BLaER1 treated with 17β-estradiol and CSF1 and Interleukin-3, amounts not matched to agents 10 nM and 100 nM (cell line): Measurements from ENCODE around the gene CD151.
A peak's percentile ranks its signal among the peaks of the same experiment; 100 is the strongest.

Experiments
- H3K27ac ChIP-seq, 11 experiments: shearing (Covaris generic); formaldehyde crosslinking; 2 replicates each; pipeline ENCODE4 v1.8.1; 2022
- H3K27me3 ChIP-seq, 11 experiments: shearing (Covaris generic); formaldehyde crosslinking; 2 replicates each; pipeline ENCODE4 v1.8.1; 2022
- H3K36me3 ChIP-seq, 11 experiments: shearing (Covaris generic); formaldehyde crosslinking; 2 replicates each; pipeline ENCODE4 v1.8.1; 2022
- H3K4me1 ChIP-seq, 10 experiments: shearing (Covaris generic); formaldehyde crosslinking; 2 replicates each; pipeline ENCODE4 v1.8.1; 2022
- H3K4me2 ChIP-seq, 11 experiments: shearing (Covaris generic); formaldehyde crosslinking; 2 replicates each; pipeline ENCODE4 v1.8.1; 2022
- H3K4me3 ChIP-seq, 10 experiments: shearing (Covaris generic); formaldehyde crosslinking; 2 replicates each; pipeline ENCODE4 v1.8.1; 2022
- H3K9ac ChIP-seq, 11 experiments: shearing (Covaris generic); formaldehyde crosslinking; 2 replicates each; pipeline ENCODE4 v1.8.1; 2022
- H3K9me3 ChIP-seq, 11 experiments: shearing (Covaris generic); formaldehyde crosslinking; replicated peaks in 1 of 11; 2 replicates each; pipeline ENCODE4 v1.8.1; 2022
- H4K20me1 ChIP-seq, 11 experiments: shearing (Covaris generic); formaldehyde crosslinking; 2 replicates each; pipeline ENCODE4 v1.8.1; 2022
- Cebpa-rat ChIP-seq, 11 experiments: shearing (Covaris generic); IDR thresholded peaks; 2 replicates each; pipeline ENCODE4 v1.8.1; 2022

Gene CD151

DNA sequence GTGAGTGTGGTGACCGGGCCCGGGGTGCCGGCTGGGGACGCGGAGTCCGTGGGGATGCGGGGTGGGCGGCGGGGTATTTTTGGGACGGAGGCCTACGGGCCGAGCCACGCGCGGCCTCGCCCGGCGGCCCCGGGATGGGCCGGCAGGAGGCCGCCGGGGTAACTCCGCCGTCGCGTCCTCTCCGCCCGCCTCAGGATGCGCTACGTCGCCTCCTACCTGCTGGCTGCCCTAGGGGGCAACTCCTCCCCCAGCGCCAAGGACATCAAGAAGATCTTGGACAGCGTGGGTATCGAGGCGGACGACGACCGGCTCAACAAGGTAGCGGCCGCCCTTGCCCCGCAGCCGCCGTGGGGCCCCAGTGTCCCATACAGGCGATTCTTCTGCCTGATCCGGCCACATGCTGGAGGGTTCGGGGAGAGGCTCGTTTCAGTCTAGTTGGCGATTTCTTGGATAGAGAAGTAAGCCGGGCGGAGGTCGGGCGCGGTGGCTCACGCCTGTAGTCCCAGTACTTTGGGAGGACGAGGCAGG is 22.6 kb upstream of the CD151 start:
- Histone ChIP-seq H3K27ac (peak overlapping the region; percentile 94 to 99 (median 97)), H3K36me3 (peaks cover 35 to 50% (median 45%) of the 10 kb centered on the region in 11 experiments), H3K9me3 (no peaks in the 10 kb centered on the region), H3K4me3 (peak overlapping the region; percentile 88 to 100 (median 98)), H3K4me1 (peaks cover 41 to 64% (median 58%) of the 10 kb centered on the region in 10 experiments), H3K4me2 (peak overlapping the region; percentile 88 to 99 (median 95)), H3K9ac (peak overlapping the region; percentile 94 to 100 (median 98)), H3K27me3 (no peaks in the 10 kb centered on the region), H4K20me1 (peaks cover 33 to 53% (median 51%) of the 10 kb centered on the region in 11 experiments; a peak in 21 of 22 replicates)
- no peak for TF ChIP-seq Cebpa-rat (IDR thresholded peaks at IDR 0.05)

DNA sequence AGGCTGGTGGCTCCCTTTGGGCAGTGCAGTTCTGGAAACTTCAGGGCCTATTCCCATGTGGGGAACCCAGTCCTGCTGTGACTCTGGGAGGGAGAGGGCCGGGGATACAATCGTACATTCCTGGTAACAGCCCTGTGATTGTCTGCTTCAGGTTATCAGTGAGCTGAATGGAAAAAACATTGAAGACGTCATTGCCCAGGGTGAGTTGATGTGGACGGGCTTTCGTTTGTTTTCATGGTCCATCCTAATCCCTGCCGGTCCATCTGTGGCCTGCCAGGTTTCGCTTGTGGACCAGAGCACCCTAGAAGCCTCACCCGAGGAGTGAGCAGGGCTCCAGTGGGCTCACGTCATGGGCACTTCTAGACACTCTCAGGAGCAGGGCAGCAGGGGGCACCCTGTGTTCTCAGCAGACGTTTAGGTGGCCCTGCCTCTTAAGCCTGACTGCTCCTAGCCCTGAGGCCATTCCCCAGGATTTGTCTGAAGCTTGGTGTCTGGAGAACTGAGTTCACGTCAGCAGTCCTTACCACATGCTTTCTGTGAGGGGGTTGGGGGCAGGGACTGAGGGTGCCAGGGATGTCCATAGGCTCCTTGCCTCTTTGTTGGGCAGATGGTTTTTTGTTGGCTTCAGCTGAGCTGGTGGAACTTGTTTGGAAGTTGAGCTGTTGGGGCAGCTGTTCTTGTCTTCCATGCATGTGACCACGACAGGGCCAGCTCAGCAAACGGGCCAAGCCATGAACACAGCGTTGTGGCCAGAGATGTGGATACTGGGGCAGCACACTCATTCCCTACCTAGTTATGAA is 21.1 kb upstream of the CD151 start:
- Histone ChIP-seq H3K36me3 (peaks cover 38 to 64% (median 55%) of the 10 kb centered on the region in 11 experiments), H3K4me2 (peak overlapping the region; percentile 88 to 99 (median 95)), H3K4me1 (peaks cover 30 to 50% (median 47%) of the 10 kb centered on the region in 10 experiments), H3K4me3 (peak overlapping the region; percentile 88 to 100 (median 98)), H3K27me3 (no peaks in the 10 kb centered on the region), H4K20me1 (peaks cover 33 to 68% (median 64%) of the 10 kb centered on the region in 11 experiments; a peak in 21 of 22 replicates), H3K9me3 (no peaks in the 10 kb centered on the region), H3K9ac (peak overlapping the region; percentile 94 to 100 (median 98)), H3K27ac (peak overlapping the region; percentile 31 to 99 (median 96); a peak in 20 of 22 replicates)
- no peak for TF ChIP-seq Cebpa-rat (IDR thresholded peaks at IDR 0.05)

DNA sequence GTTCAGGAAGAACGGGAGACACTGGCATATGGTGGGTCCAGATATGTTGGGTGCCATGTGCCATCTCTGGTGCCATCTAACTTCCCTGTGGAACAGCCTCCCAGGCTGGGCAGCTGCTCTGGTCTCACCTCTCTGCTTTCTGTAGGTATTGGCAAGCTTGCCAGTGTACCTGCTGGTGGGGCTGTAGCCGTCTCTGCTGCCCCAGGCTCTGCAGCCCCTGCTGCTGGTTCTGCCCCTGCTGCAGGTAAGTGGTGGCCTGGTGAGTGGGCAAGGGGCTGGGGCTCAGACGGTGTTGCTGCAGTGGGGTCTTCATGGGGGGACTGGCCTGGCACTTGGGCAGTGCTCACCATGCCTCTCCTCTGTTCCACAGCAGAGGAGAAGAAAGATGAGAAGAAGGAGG is 20.4 kb upstream of the CD151 start:
- Histone ChIP-seq H3K9ac (peak overlapping the region; percentile 94 to 100 (median 98); a peak in 20 of 22 replicates), H3K4me2 (peak overlapping the region; percentile 88 to 99 (median 95)), H3K27me3 (no peaks in the 10 kb centered on the region), H3K9me3 (no peaks in the 10 kb centered on the region), H3K36me3 (peaks cover 38 to 64% (median 55%) of the 10 kb centered on the region in 11 experiments), H4K20me1 (peaks cover 33 to 71% (median 64%) of the 10 kb centered on the region in 11 experiments; a peak in 21 of 22 replicates), H3K4me3 (peak overlapping the region in 9 of 10 experiments; percentile 21 to 100 (median 98); a peak in 14 of 20 replicates), H3K27ac (peak overlapping the region in 10 of 11 experiments; percentile 23 to 99 (median 96); a peak in 14 of 22 replicates), H3K4me1 (peaks cover 30 to 47% (median 45%) of the 10 kb centered on the region in 10 experiments)
- no peak for TF ChIP-seq Cebpa-rat (IDR thresholded peaks at IDR 0.05)

- H3K9ac ChIP-seq, result peak overlapping the region in 10 of 11 experiments; percentile 47 to 100 (median 98); a peak in 17 of 22 replicates
- H3K27ac ChIP-seq, result peak overlapping the region in 7 of 11 experiments; percentile 6 to 99 (median 33); a peak in 7 of 22 replicates
- H3K36me3 ChIP-seq, result peaks cover 38 to 64% (median 55%) of the 10 kb centered on the region in 11 experiments
These were observed 19.7 kb upstream of the CD151 start for GRCh38 chr11:813072-813455.

DNA sequence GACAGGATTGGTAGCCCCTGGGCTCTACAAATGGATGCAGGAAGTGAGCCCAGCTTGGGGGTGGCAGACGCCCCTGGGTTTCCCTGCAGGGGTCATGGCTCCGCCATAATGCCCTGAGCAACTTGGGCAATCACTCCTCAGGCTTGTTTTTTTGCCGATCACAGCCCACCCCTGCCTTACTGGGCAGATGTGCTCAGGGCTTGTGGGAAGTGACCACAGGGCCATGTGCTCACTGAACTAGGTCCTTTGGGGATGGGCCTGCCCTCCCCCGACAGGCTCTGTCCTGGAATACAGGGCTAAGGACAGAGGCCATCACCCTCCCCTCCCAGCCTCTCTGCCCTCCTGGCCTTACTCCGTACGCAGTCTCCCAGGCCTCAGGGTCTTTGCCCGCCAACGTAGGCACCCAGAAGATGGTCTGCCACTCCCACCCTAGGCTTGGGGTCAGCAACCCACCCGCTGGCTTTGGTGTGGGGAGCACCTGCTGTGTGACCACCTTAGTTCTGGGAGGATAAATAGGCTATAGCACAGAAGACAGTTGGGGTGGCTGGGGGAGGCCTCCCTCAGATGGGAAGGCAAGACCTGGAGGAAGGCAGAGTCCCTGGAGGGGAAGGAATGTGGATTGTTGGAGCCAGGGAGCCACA is 19.2 kb upstream of the CD151 start:
- Histone ChIP-seq H3K4me1 (peaks cover 24 to 37% (median 35%) of the 10 kb centered on the region in 10 experiments), H3K9me3 (no peaks in the 10 kb centered on the region), H3K27ac (peak overlapping the region in 7 of 11 experiments; percentile 6 to 99 (median 33); a peak in 6 of 22 replicates), H3K36me3 (peaks cover 38 to 64% (median 55%) of the 10 kb centered on the region in 11 experiments), H4K20me1 (peaks cover 33 to 83% (median 68%) of the 10 kb centered on the region in 11 experiments; a peak in 21 of 22 replicates), H3K4me3 (no peak overlapping the region), H3K9ac (peak overlapping the region in 10 of 11 experiments; percentile 47 to 100 (median 98); a peak in 15 of 22 replicates), H3K27me3 (no peaks in the 10 kb centered on the region), H3K4me2 (peak overlapping the region in 6 of 11 experiments; percentile 88 to 99 (median 95); a peak in 7 of 22 replicates)
- no peak for TF ChIP-seq Cebpa-rat (IDR thresholded peaks at IDR 0.05)

More at GRCh38 chr11:813072-813455, 19.7 kb upstream of the CD151 start:
- no peak for TF ChIP-seq Cebpa-rat (IDR thresholded peaks at IDR 0.05)
- 0 out of 20 replicates have a peak overlapping the region, but pooled peaks of 1 of the 10 experiments have one; percentile 88 for H3K4me3 ChIP-seq
- H3K27me3 ChIP-seq, result no peaks in the 10 kb centered on the region
- H3K4me1 ChIP-seq, result peaks cover 29 to 40% (median 38%) of the 10 kb centered on the region in 10 experiments
- peak overlapping the region in 9 of 11 experiments; percentile 88 to 99 (median 95); a peak in 12 of 22 replicates for H3K4me2 ChIP-seq
- H3K9me3 ChIP-seq, result no peaks in the 10 kb centered on the region
- H4K20me1 ChIP-seq, result peaks cover 33 to 78% (median 66%) of the 10 kb centered on the region in 11 experiments; a peak in 21 of 22 replicates

DNA sequence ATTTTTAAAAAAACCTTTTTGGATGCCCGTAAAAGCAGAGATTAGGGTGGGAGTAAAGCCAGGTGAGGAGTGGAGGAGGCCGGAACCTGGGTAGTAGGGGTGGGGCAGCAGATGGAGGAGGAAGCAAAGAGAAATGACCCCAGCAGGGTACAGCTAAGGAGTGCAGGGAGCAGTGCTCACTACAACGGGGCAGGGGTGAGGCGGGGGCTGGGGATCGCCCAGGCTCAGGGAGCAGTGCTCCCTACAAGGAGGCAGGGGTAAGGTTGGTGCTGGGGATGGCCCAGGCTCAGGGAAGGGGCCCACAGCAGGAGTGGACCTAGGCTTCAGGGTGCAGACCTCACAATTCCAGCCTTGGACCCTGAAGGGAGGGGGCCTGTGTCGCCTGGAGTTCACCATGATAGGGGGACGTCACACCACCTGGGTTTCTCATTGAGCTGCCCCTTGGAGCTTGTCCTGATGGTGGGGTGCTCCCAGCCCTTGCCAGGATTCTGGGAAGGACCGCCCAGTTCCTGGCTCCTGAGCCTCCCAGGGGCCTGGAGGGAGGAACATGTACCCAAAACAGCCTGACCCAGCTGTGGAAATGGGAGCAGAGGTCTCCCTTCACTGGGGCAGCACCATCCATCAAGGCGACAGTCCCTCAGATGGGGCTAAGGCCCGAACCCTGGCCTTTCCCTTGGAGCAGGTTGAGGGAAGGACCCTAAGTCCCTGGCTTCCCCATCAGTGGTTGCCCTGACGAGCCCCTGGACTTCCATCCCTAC is 16.9 kb upstream of the CD151 start:
- Histone ChIP-seq H3K36me3 (peaks cover 37 to 57% (median 52%) of the 10 kb centered on the region in 11 experiments), H4K20me1 (peaks cover 32 to 92% (median 69%) of the 10 kb centered on the region in 11 experiments; a peak in 21 of 22 replicates), H3K4me1 (peaks cover 35 to 48% (median 45%) of the 10 kb centered on the region in 10 experiments), H3K4me2 (no peak overlapping the region), H3K27me3 (no peaks in the 10 kb centered on the region), H3K9me3 (no peaks in the 10 kb centered on the region), H3K27ac (no peak overlapping the region), H3K9ac (0 out of 22 replicates have a peak overlapping the region, but pooled peaks of 2 of the 11 experiments have one; percentile 13 to 15), H3K4me3 (no peak overlapping the region)
- TF ChIP-seq Cebpa-rat (IDR thresholded peaks at IDR 0.05), result no peak

GRCh38 chr11:816433-816779 is 16.3 kb upstream of the CD151 start:
- no peak for TF ChIP-seq Cebpa-rat (IDR thresholded peaks at IDR 0.05)

More at GRCh38 chr11:816433-816779, 16.3 kb upstream of the CD151 start:
- Histone ChIP-seq H3K4me1 (peaks cover 35 to 48% (median 45%) of the 10 kb centered on the region in 10 experiments), H3K27me3 (no peaks in the 10 kb centered on the region), H3K27ac (no peak overlapping the region), H3K4me2 (no peak overlapping the region), H3K9me3 (no peaks in the 10 kb centered on the region), H3K36me3 (peaks cover 32 to 57% (median 47%) of the 10 kb centered on the region in 11 experiments), H3K4me3 (no peak overlapping the region), H4K20me1 (peaks cover 32 to 92% (median 69%) of the 10 kb centered on the region in 11 experiments; a peak in 21 of 22 replicates), H3K9ac (no peak overlapping the region)
